SH-SY5Y (cell line): Measurements from ENCODE around the gene AHRR.

Experiments used
- GATA2 ChIP-seq: IDR thresholded peaks from 2 replicates; pipeline ENCODE4 v1.6.1; 2011; ENCODE audit warnings: mild to moderate bottlenecking, low read depth, low read length
- GATA3 ChIP-seq: IDR thresholded peaks from 2 replicates; pipeline ENCODE4 v1.6.1; 2011; ENCODE audit warnings: low read depth, mild to moderate bottlenecking, low read length, moderate library complexity

DNA sequence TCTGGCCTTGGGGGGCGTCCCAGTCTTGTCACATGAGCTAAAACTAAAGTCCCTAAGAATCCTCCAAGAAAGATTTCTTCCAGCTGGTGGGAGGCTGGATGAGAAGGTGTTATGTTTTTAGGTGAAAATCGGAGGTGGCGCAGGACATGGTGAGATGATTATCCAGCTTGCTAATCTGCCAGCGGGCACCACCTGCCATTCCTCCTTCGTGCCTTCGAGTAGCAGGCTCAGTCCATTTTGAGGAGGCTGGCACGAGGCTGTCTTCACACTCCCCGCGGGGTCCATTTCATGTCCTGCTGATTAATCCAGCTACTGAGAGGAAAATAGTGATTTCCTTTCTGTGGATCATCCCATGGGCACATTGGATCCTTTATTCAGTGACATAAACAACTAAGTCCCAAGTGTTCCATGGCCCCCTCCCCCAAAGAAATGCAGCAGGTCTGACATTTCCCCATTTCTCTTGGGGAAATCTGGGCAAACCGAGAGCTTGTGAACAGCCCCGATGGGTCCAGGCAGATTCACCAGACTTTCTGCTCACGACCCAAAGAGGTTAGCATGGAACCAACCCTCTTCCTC is 83.2 kb downstream of the AHRR start:
- TF ChIP-seq GATA3 (no peak), GATA2 (no peak)
